ENCODE data around the gene FBXO11.
"Not testable (repeated sequence)": the region's sequence is repeated elsewhere in the genome, so short reads cannot be mapped to it uniquely, and the experiment has no call there.

FBXO11 gene

GRCh38 chr2:47869859-47870595, 36.3 kb downstream of the FBXO11 start:
- H3K4me1 ChIP-seq (ENCODE audit: control insufficient read depth in 1 of 2, insufficient read depth in 2 of 2, low read length in 2 of 2), result peaks cover 12 to 36% of the 10 kb centered on the region in 2 donors
- peaks cover 0 to 6% of the 10 kb centered on the region in 2 donors for H3K36me3 ChIP-seq (ENCODE audit: control insufficient read depth in 1 of 2, insufficient read depth in 2 of 2, low read length in 2 of 2)
- no peaks in the 10 kb centered on the region for H3K27me3 ChIP-seq (ENCODE audit: low read depth, low read length)
- H3K27ac ChIP-seq (ENCODE audit: low read length), result no peak overlapping the region
- no peak overlapping the region for H3K4me3 ChIP-seq (ENCODE audit: low read depth in 1 of 2, low read length in 2 of 2)
- no peaks in the 10 kb centered on the region for H3K9me3 ChIP-seq (ENCODE audit: control insufficient read depth in 1 of 2, low read length in 2 of 2)

GRCh38 chr2:47868611-47869352, 37.5 kb downstream of the FBXO11 start:
- peaks cover 12 to 36% of the 10 kb centered on the region in 2 donors for H3K4me1 ChIP-seq (ENCODE audit: control insufficient read depth in 1 of 2, insufficient read depth in 2 of 2, low read length in 2 of 2)
- no peak overlapping the region for H3K4me3 ChIP-seq (ENCODE audit: low read depth in 1 of 2, low read length in 2 of 2)
- H3K27ac ChIP-seq (ENCODE audit: low read length), result no peak overlapping the region
- H3K9me3 ChIP-seq (ENCODE audit: control insufficient read depth in 1 of 2, low read length in 2 of 2), result no peaks in the 10 kb centered on the region
- peaks cover 0 to 6% of the 10 kb centered on the region in 2 donors for H3K36me3 ChIP-seq (ENCODE audit: control insufficient read depth in 1 of 2, insufficient read depth in 2 of 2, low read length in 2 of 2)
- H3K27me3 ChIP-seq (ENCODE audit: low read depth, low read length), result no peaks in the 10 kb centered on the region

- peak overlapping the region; percentile 28 for H3K27ac ChIP-seq (ENCODE audit: low read length)
- H3K36me3 ChIP-seq (ENCODE audit: control insufficient read depth in 1 of 2, insufficient read depth in 2 of 2, low read length in 2 of 2), result no peaks in the 10 kb centered on the region
- H3K9me3 ChIP-seq (ENCODE audit: control insufficient read depth in 1 of 2, low read length in 2 of 2), result no peaks in the 10 kb centered on the region
- peaks cover 12 to 31% of the 10 kb centered on the region in 2 donors for H3K4me1 ChIP-seq (ENCODE audit: control insufficient read depth in 1 of 2, insufficient read depth in 2 of 2, low read length in 2 of 2)
- no peaks in the 10 kb centered on the region for H3K27me3 ChIP-seq (ENCODE audit: low read depth, low read length)
- no peak overlapping the region for H3K4me3 ChIP-seq (ENCODE audit: low read depth in 1 of 2, low read length in 2 of 2)
These were observed 39.1 kb downstream of the FBXO11 start for GRCh38 chr2:47867205-47867604.

- Histone ChIP-seq H3K27ac (ENCODE audit: low read length) (no peak overlapping the region), H3K4me1 (ENCODE audit: control insufficient read depth in 1 of 2, insufficient read depth in 2 of 2, low read length in 2 of 2) (peaks cover 12 to 14% of the 10 kb centered on the region in 2 donors), H3K9me3 (ENCODE audit: control insufficient read depth in 1 of 2, low read length in 2 of 2) (no peaks in the 10 kb centered on the region), H3K27me3 (ENCODE audit: low read depth, low read length) (no peaks in the 10 kb centered on the region), H3K4me3 (ENCODE audit: low read depth in 1 of 2, low read length in 2 of 2) (no peak overlapping the region), H3K36me3 (ENCODE audit: control insufficient read depth in 1 of 2, insufficient read depth in 2 of 2, low read length in 2 of 2) (no peaks in the 10 kb centered on the region)
These were observed 41.7 kb downstream of the FBXO11 start for GRCh38 chr2:47864566-47864965.

- Histone ChIP-seq H3K4me3 (ENCODE audit: low read depth in 1 of 2, low read length in 2 of 2) (no peak overlapping the region), H3K4me1 (ENCODE audit: control insufficient read depth in 1 of 2, insufficient read depth in 2 of 2, low read length in 2 of 2) (peaks cover 11 to 14% of the 10 kb centered on the region in 2 donors), H3K27me3 (ENCODE audit: low read depth, low read length) (no peaks in the 10 kb centered on the region), H3K36me3 (ENCODE audit: control insufficient read depth in 1 of 2, insufficient read depth in 2 of 2, low read length in 2 of 2) (no peaks in the 10 kb centered on the region), H3K27ac (ENCODE audit: low read length) (no peak overlapping the region), H3K9me3 (ENCODE audit: control insufficient read depth in 1 of 2, low read length in 2 of 2) (no peaks in the 10 kb centered on the region)
These were observed 43.3 kb downstream of the FBXO11 start for GRCh38 chr2:47862949-47863348.

GRCh38 chr2:47853067-47853777, 53.1 kb downstream of the FBXO11 start:
- not testable (repeated sequence) for H3K9me3 ChIP-seq (ENCODE audit: control insufficient read depth in 1 of 2, low read length in 2 of 2); H3K27ac ChIP-seq (ENCODE audit: low read length); H3K4me3 ChIP-seq (ENCODE audit: low read depth in 1 of 2, low read length in 2 of 2); H3K36me3 ChIP-seq (ENCODE audit: control insufficient read depth in 1 of 2, insufficient read depth in 2 of 2, low read length in 2 of 2); H3K27me3 ChIP-seq (ENCODE audit: low read depth, low read length)
- peaks cover 0 to 17% of the 10 kb centered on the region in 2 donors for H3K4me1 ChIP-seq (ENCODE audit: control insufficient read depth in 1 of 2, insufficient read depth in 2 of 2, low read length in 2 of 2)

GRCh38 chr2:47850198-47850597, 56.1 kb downstream of the FBXO11 start:
- Histone ChIP-seq H3K36me3 (ENCODE audit: control insufficient read depth in 1 of 2, insufficient read depth in 2 of 2, low read length in 2 of 2) (no peaks in the 10 kb centered on the region), H3K4me1 (ENCODE audit: control insufficient read depth in 1 of 2, insufficient read depth in 2 of 2, low read length in 2 of 2) (peaks cover 0 to 9% of the 10 kb centered on the region in 2 donors), H3K9me3 (ENCODE audit: control insufficient read depth in 1 of 2, low read length in 2 of 2) (no peaks in the 10 kb centered on the region), H3K27me3 (ENCODE audit: low read depth, low read length) (no peaks in the 10 kb centered on the region), H3K27ac (ENCODE audit: low read length) (no peak overlapping the region), H3K4me3 (ENCODE audit: low read depth in 1 of 2, low read length in 2 of 2) (no peak overlapping the region)

- Histone ChIP-seq H3K4me3 (ENCODE audit: low read depth in 1 of 2, low read length in 2 of 2) (no peak overlapping the region), H3K36me3 (ENCODE audit: control insufficient read depth in 1 of 2, insufficient read depth in 2 of 2, low read length in 2 of 2) (no peaks in the 10 kb centered on the region), H3K4me1 (ENCODE audit: control insufficient read depth in 1 of 2, insufficient read depth in 2 of 2, low read length in 2 of 2) (peaks cover 0 to 3% of the 10 kb centered on the region in 2 donors), H3K27ac (ENCODE audit: low read length) (no peak overlapping the region), H3K27me3 (ENCODE audit: low read depth, low read length) (no peaks in the 10 kb centered on the region), H3K9me3 (ENCODE audit: control insufficient read depth in 1 of 2, low read length in 2 of 2) (no peaks in the 10 kb centered on the region)
These were observed 56.9 kb downstream of the FBXO11 start for GRCh38 chr2:47849368-47849767.

- H3K9me3 ChIP-seq (ENCODE audit: control insufficient read depth in 1 of 2, low read length in 2 of 2), result no peaks in the 10 kb centered on the region
- H3K27ac ChIP-seq (ENCODE audit: low read length), result no peak overlapping the region
- H3K27me3 ChIP-seq (ENCODE audit: low read depth, low read length), result no peaks in the 10 kb centered on the region
- no peaks in the 10 kb centered on the region for H3K36me3 ChIP-seq (ENCODE audit: control insufficient read depth in 1 of 2, insufficient read depth in 2 of 2, low read length in 2 of 2)
- H3K4me3 ChIP-seq (ENCODE audit: low read depth in 1 of 2, low read length in 2 of 2), result no peak overlapping the region
- H3K4me1 ChIP-seq (ENCODE audit: control insufficient read depth in 1 of 2, insufficient read depth in 2 of 2, low read length in 2 of 2), result peaks cover 0 to 7% of the 10 kb centered on the region in 2 donors
These were observed 62.1 kb downstream of the FBXO11 start for GRCh38 chr2:47844162-47844561.

GRCh38 chr2:47843407-47843806, 62.9 kb downstream of the FBXO11 start:
- Histone ChIP-seq H3K27me3 (ENCODE audit: low read depth, low read length) (no peaks in the 10 kb centered on the region), H3K9me3 (ENCODE audit: control insufficient read depth in 1 of 2, low read length in 2 of 2) (no peaks in the 10 kb centered on the region), H3K4me3 (ENCODE audit: low read depth in 1 of 2, low read length in 2 of 2) (no peak overlapping the region), H3K4me1 (ENCODE audit: control insufficient read depth in 1 of 2, insufficient read depth in 2 of 2, low read length in 2 of 2) (peaks cover 0 to 7% of the 10 kb centered on the region in 2 donors), H3K36me3 (ENCODE audit: control insufficient read depth in 1 of 2, insufficient read depth in 2 of 2, low read length in 2 of 2) (no peaks in the 10 kb centered on the region), H3K27ac (ENCODE audit: low read length) (no peak overlapping the region)

GRCh38 chr2:47842846-47843245, 63.5 kb downstream of the FBXO11 start:
- no peak overlapping the region for H3K27ac ChIP-seq (ENCODE audit: low read length)
- peaks cover 0 to 3% of the 10 kb centered on the region in 2 donors for H3K36me3 ChIP-seq (ENCODE audit: control insufficient read depth in 1 of 2, insufficient read depth in 2 of 2, low read length in 2 of 2)
- H3K4me1 ChIP-seq (ENCODE audit: control insufficient read depth in 1 of 2, insufficient read depth in 2 of 2, low read length in 2 of 2), result peaks cover 0 to 7% of the 10 kb centered on the region in 2 donors
- no peaks in the 10 kb centered on the region for H3K27me3 ChIP-seq (ENCODE audit: low read depth, low read length)
- no peak overlapping the region for H3K4me3 ChIP-seq (ENCODE audit: low read depth in 1 of 2, low read length in 2 of 2)
- H3K9me3 ChIP-seq (ENCODE audit: control insufficient read depth in 1 of 2, low read length in 2 of 2), result no peaks in the 10 kb centered on the region

All from muscle layer of duodenum (tissue), 2 donors.